Fibroblast of lung (primary cell): ENCODE measurements around the gene IL31. TPM values are rescaled to one million over a fixed set of nuclear protein-coding genes. Genes with fewer than 3 reads are reported as not detected.

Experiments
- DNase-seq, 2 donors: peaks; one replicate each; pipeline versions ENCODE4 v3.0.0 to v3.0.0-alpha.2; 2010; ENCODE audit warnings: low read depth in 2 of 2
- H2AFZ ChIP-seq: 2 replicates; pipeline ENCODE4 v1.5.1; 2012; ENCODE audit warnings: low read length, control low read depth, inconsistent platforms
- H3K27ac ChIP-seq: 2 replicates; pipeline ENCODE4 v1.5.1; 2011; ENCODE audit warnings: low read length, control low read depth; ENCODE audit not compliant: insufficient read depth
- H3K27me3 ChIP-seq: 2 replicates; pipeline ENCODE4 v1.5.1; 2011; ENCODE audit warnings: mild to moderate bottlenecking, low read length; ENCODE audit not compliant: control insufficient read depth, insufficient read depth
- H3K36me3 ChIP-seq: 2 replicates; pipeline ENCODE4 v1.5.1; 2011; ENCODE audit warnings: low read length; ENCODE audit not compliant: control insufficient read depth, insufficient read depth
- H3K4me1 ChIP-seq: 2 replicates; pipeline ENCODE4 v1.5.1; 2011; ENCODE audit warnings: low read length; ENCODE audit not compliant: control insufficient read depth, insufficient read depth; ENCODE audit errors: extremely low read depth
- H3K4me2 ChIP-seq: 2 replicates; pipeline ENCODE4 v1.5.1; 2011; ENCODE audit warnings: low read length, control low read depth; ENCODE audit not compliant: insufficient read depth; ENCODE audit errors: extremely low read depth
- H3K4me3 ChIP-seq, 4 experiments: fragments of 200-600 bp in 1 of 4; sonication (generic) in 1 of 4; replicated peaks in 1 of 4; 2 replicates each; pipeline ENCODE4 v1.5.1; 2011 to 2016; ENCODE audit warnings: low read length in 4 of 4, low read depth in 3 of 4, mild to moderate bottlenecking in 3 of 4, control low read depth in 2 of 4, inconsistent platforms in 1 of 4, mixed read lengths in 1 of 4; ENCODE audit not compliant: insufficient read depth in 1 of 4; ENCODE audit errors: control extremely low read depth in 1 of 4
- H3K79me2 ChIP-seq: 2 replicates; pipeline ENCODE4 v1.5.1; 2012; ENCODE audit warnings: mild to moderate bottlenecking, low read length, inconsistent platforms; ENCODE audit not compliant: control insufficient read depth, insufficient read depth
- H3K9ac ChIP-seq: 2 replicates; pipeline ENCODE4 v1.5.1; 2011; ENCODE audit warnings: mild to moderate bottlenecking, low read length, control low read depth; ENCODE audit not compliant: insufficient read depth
- H3K9me3 ChIP-seq: 2 replicates; pipeline ENCODE4 v1.5.1; 2012; ENCODE audit warnings: low read depth, low read length; ENCODE audit not compliant: control insufficient read depth, insufficient read depth
- H4K20me1 ChIP-seq: 2 replicates; pipeline ENCODE4 v1.5.1; 2011; ENCODE audit warnings: low read length; ENCODE audit not compliant: control insufficient read depth, insufficient read depth; ENCODE audit errors: extremely low read depth
- EZH2 ChIP-seq: IDR thresholded peaks from 2 replicates; pipeline ENCODE4 v1.5.1; 2012; ENCODE audit warnings: low read length, control low read depth, mild to moderate bottlenecking; ENCODE audit errors: missing control alignments
- polyA plus RNA-seq, 2 donors: library from polyadenylated mRNA; depleted of rRNA in 1 of 2; stranded (reverse) in 1 of 2; unstranded in 1 of 2; fragments of >200 nt; gene quantifications; 2 replicates each; pipeline ENCODE4 v1.2.1, GENCODE V29; 2011 to 2012; ENCODE audit warnings: missing spikeins in 1 of 2
- total RNA-seq: library from RNA; depleted of rRNA; stranded (reverse); fragments of >200 nt; gene quantifications from 2 replicates; pipeline ENCODE4 v1.2.1, GENCODE V29; 2014
- TF ChIP-seq, protein P1 (sequence below), 2 donors: IDR thresholded peaks in 1 of 2; conservative IDR thresholded peaks in 1 of 2; 1 replicate in 1 of 2; 2 replicates in 1 of 2; pipeline ENCODE4 v1.5.1; 2011 to 2012; ENCODE audit warnings: low read length in 2 of 2, control low read depth in 1 of 2, inconsistent platforms in 1 of 2, low read depth in 1 of 2, mild to moderate bottlenecking in 1 of 2

Gene IL31
- total and polyA plus RNA-seq, 2 donors (not counting 1 experiment from before 2014, with no cell fraction given): not detected

DNA sequence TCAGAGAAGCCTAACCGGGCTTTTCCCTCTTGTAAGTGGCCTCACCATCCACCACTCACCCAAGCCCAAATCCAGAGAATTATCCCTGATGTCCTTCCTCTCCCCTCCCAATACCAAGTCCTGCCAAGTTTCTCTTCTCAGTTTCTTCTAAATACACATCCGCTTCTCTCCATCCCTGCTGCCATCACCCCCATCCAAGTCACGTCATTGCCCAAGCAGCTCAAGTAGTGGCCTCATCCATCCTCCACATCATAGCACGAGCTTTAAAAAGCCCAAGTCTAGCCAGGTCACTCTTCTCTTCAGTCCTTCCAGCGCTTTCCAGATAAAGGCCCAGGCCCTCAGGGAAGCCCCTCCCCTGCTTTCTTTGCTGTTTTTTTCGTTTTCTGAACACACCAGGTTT, 25.4 kb downstream of the IL31 start:
- Histone ChIP-seq H3K27ac (no peak overlapping the region), H3K9me3 (no peaks in the 10 kb centered on the region), H3K9ac (no peak overlapping the region), H3K4me1 (peaks cover 5% of the 10 kb centered on the region), H3K79me2 (no peaks in the 10 kb centered on the region), H3K4me3 (no peak overlapping the region), H3K27me3 (no peaks in the 10 kb centered on the region), H3K4me2 (peak overlapping the region; percentile 44), H2AFZ (peak overlapping the region; percentile 35), H4K20me1 (no peaks in the 10 kb centered on the region), H3K36me3 (no peaks in the 10 kb centered on the region)
- TF ChIP-seq EZH2: no peak
- TF ChIP-seq, protein P1, sequence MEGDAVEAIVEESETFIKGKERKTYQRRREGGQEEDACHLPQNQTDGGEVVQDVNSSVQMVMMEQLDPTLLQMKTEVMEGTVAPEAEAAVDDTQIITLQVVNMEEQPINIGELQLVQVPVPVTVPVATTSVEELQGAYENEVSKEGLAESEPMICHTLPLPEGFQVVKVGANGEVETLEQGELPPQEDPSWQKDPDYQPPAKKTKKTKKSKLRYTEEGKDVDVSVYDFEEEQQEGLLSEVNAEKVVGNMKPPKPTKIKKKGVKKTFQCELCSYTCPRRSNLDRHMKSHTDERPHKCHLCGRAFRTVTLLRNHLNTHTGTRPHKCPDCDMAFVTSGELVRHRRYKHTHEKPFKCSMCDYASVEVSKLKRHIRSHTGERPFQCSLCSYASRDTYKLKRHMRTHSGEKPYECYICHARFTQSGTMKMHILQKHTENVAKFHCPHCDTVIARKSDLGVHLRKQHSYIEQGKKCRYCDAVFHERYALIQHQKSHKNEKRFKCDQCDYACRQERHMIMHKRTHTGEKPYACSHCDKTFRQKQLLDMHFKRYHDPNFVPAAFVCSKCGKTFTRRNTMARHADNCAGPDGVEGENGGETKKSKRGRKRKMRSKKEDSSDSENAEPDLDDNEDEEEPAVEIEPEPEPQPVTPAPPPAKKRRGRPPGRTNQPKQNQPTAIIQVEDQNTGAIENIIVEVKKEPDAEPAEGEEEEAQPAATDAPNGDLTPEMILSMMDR (conservative IDR thresholded peaks at IDR 0.05 in 1 of 2, IDR thresholded peaks at IDR 0.05 in 1 of 2; ENCODE audit: low read depth in 1 of 2, low read length in 2 of 2): no peak
- DNase-seq: peak; percentile 36 to 72

GRCh38 chr12:122147514-122148290, 26.3 kb downstream of the IL31 start:
- Histone ChIP-seq H3K4me1 (peaks cover 5% of the 10 kb centered on the region), H4K20me1 (no peaks in the 10 kb centered on the region), H3K27ac (no peak overlapping the region), H2AFZ (no peak overlapping the region), H3K4me3 (no peak overlapping the region), H3K9ac (no peak overlapping the region), H3K4me2 (no peak overlapping the region), H3K27me3 (no peaks in the 10 kb centered on the region), H3K79me2 (no peaks in the 10 kb centered on the region), H3K36me3 (no peaks in the 10 kb centered on the region), H3K9me3 (no peaks in the 10 kb centered on the region)
- TF ChIP-seq, protein P1 (conservative IDR thresholded peaks at IDR 0.05 in 1 of 2, IDR thresholded peaks at IDR 0.05 in 1 of 2; ENCODE audit: low read depth in 1 of 2, low read length in 2 of 2): no peak
- no peak for TF ChIP-seq EZH2
- no peak for DNase-seq

DNA sequence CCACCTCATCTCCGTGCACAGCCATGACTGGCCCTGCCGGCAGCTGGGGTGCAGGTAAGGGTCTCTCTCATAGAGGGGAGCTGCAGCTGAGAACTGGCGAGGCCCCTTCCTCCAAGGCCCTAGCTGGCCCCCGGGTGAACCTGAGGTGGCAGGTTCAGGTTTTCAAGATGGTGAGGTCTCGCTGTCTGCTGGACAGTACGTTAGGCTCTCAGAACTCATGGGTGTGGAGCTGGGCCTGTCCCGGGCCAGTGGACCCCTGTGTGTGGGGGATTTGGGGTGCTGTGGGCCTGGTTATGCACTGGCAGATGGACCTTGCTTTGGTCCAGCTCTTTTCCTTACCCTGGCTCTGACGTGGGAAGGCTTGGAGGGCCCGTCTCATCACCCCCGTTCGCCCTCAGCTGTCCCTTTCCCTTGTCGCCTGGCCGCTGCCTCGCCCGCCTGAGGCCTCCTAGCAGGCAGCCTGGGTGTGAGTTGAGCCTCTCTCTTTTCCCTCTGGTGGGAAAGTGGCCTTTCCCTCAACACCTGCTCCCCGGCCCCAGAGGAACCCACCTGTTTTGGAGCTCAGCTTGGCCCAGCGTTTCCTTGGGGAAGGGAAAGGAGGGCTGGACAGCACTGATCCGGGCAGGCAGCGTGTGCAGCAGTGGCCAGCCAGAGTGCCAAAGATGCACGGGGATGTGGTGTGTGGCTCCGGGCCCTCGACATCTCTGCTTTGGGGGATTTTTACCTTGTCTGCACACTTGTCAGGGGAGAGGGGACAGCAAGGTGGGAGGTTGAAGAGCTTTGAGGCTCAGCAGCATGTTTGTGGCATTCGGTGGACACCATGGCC, 28.3 kb downstream of the IL31 start:
- Histone ChIP-seq H3K4me1 (peaks cover 5% of the 10 kb centered on the region), H3K36me3 (peaks cover 8% of the 10 kb centered on the region), H3K4me2 (no peak overlapping the region), H3K79me2 (no peaks in the 10 kb centered on the region), H4K20me1 (no peaks in the 10 kb centered on the region), H2AFZ (no peak overlapping the region), H3K27ac (no peak overlapping the region), H3K27me3 (no peaks in the 10 kb centered on the region), H3K9me3 (no peaks in the 10 kb centered on the region), H3K9ac (no peak overlapping the region), H3K4me3 (no peak overlapping the region)
- TF ChIP-seq EZH2: no peak
- TF ChIP-seq, protein P1 (conservative IDR thresholded peaks at IDR 0.05 in 1 of 2, IDR thresholded peaks at IDR 0.05 in 1 of 2; ENCODE audit: low read depth in 1 of 2, low read length in 2 of 2): no peak
- DNase-seq: no peak
